Fibroblast of villous mesenchyme (primary cell): ENCODE measurements around the gene CACNA2D4. TPM values are rescaled to one million over a fixed set of nuclear protein-coding genes. Genes with fewer than 3 reads are reported as not detected.

Source experiments
- DNase-seq: peaks from one replicate; pipeline ENCODE4 v3.0.0-alpha.2; 2010; ENCODE audit warnings: low read depth
- H3K4me3 ChIP-seq: 2 replicates; pipeline ENCODE4 v1.5.1; 2011; ENCODE audit warnings: low read depth, mild to moderate bottlenecking, low read length
- total RNA-seq: library from RNA; depleted of rRNA; stranded (reverse); fragments of >200 nt; gene quantifications from 2 replicates; pipeline ENCODE4 v1.2.3, GENCODE V29; 2012
- TF ChIP-seq, protein P1 (sequence below): IDR thresholded peaks from 2 replicates; pipeline ENCODE4 v1.5.1; 2012; ENCODE audit warnings: low read depth, mild to moderate bottlenecking, low read length; ENCODE audit not compliant: insufficient read depth

Gene CACNA2D4
- total RNA-seq, 1 donor = 1.7 TPM

DNA sequence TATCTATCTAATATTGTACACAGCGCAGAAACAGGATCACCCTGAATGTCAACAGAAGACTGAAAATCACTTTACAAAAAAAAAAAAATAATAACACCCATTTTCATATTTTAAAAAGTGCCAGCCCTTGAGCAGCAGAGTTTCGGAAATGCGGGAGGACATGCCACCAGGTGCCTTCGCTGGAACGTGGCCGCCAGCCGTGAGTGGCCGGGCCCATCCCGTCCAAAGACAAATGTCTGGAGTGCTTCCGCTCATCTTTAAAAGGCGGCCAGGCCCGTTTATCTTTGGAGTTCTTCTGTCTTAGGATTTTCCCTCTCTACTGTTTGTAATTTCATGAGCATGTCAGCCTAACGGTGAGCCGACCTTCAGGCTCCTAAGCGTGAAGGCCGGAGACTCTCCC lies 54.6 kb downstream of the CACNA2D4 start:
- TF ChIP-seq, protein P1, sequence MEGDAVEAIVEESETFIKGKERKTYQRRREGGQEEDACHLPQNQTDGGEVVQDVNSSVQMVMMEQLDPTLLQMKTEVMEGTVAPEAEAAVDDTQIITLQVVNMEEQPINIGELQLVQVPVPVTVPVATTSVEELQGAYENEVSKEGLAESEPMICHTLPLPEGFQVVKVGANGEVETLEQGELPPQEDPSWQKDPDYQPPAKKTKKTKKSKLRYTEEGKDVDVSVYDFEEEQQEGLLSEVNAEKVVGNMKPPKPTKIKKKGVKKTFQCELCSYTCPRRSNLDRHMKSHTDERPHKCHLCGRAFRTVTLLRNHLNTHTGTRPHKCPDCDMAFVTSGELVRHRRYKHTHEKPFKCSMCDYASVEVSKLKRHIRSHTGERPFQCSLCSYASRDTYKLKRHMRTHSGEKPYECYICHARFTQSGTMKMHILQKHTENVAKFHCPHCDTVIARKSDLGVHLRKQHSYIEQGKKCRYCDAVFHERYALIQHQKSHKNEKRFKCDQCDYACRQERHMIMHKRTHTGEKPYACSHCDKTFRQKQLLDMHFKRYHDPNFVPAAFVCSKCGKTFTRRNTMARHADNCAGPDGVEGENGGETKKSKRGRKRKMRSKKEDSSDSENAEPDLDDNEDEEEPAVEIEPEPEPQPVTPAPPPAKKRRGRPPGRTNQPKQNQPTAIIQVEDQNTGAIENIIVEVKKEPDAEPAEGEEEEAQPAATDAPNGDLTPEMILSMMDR = no peak

DNA sequence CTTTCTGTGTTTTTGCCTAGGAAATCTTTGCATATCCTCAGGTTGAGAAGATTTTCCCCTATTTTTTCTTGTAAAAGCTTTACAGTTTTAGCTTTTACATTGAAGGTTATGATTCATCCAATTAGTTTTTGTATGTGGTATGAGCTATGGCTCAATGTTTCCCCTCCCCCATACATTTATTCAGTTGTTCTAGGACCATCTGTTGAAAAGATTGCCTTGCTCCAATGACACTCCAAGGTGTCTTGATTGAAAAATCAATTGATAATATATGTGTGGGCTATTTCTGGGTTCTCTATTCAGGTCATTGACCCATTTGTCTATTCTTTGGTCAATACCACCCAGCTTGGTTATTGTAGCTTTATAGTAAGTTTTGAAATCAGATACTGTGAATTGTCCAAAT lies 55.5 kb downstream of the CACNA2D4 start:
- TF ChIP-seq, protein P1 = no peak
- H3K4me3 ChIP-seq = no peak overlapping the region
- DNase-seq = no peak

More for the DNA sequence above, 54.6 kb downstream of the CACNA2D4 start:
- no peak overlapping the region for H3K4me3 ChIP-seq
- DNase-seq = no peak

DNA sequence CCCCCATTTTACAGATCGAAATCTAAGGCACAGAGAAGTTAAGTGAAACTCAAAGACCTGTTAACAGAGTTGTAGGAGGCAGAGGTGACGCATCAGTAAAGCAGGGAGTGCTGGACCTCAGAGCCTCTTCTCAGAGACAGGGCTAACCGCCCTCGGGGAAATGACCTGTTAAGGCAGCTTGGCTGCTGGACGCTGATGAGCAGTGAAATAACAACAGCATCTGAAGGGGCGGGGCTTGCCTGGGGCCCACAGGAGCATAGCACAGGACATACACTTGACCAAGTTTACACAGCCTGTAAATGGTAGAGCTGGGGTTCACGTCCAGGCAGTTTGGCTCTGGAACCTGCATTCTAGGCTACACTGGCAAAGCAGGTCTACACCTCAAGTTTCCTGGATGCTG lies 58.8 kb downstream of the CACNA2D4 start:
- peak; percentile 12 for DNase-seq
- no peak overlapping the region for H3K4me3 ChIP-seq
- TF ChIP-seq, protein P1 = no peak

DNA sequence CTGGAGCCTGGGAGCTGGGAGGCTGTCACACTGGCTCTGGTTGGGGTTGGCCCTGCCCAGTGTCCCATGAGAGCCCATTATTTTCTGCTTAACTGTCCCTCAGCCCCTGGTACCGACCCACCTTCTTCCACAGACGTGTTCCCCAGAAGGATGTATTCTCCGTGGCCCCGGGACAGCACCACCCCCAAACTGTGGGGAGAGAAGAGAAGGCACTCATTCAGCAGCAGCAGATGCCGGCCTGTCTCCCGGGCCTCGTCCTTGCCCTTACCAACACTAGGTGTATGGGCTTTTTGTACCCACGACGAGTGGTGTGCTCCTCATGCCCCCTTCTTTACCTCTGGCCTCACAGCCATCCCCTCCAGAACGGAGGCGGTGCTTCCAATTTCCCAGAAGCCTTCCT lies 60.0 kb downstream of the CACNA2D4 start:
- H3K4me3 ChIP-seq = no peak overlapping the region
- TF ChIP-seq, protein P1 = no peak
- no peak for DNase-seq

DNA sequence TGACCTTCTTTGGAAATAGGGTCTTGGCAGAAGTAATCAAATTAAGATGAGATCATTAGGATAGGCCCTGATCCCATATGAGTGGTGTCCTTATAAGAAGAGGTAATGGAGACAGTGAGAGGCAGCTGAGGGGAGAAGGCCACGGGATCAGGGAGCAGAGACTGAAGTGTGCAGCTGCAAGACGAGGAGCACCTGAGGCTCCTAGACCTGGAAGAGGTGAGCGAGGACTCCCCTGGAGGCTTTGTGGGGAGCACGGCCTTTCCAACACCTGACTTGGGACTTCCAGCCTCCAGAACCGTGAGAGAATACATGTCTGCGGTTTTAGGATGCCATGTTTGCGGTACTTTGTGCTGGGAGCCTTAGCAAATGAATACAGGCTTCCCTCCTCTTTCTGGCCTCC lies 60.6 kb downstream of the CACNA2D4 start:
- no peak overlapping the region for H3K4me3 ChIP-seq
- TF ChIP-seq, protein P1 = no peak
- DNase-seq = no peak

DNA sequence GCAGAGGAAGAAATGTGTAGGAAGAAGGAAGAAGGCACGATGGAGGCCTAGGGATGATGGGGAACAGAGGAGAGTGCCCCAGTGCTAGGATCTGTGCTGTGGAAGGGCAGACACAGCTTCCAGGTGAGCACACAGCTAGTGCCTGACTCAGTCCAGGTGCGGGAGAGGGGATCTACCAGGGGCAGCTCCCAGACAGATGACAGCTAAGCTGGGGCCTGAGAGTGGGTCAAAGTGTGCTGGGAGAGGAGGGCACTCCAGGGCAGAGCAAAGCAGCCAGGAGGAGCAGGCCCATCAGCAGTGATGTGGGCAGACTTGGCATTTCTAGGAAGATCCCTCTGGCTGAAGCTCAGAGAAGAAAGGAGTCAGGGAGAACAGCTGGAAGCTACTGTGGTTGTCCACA lies 61.4 kb downstream of the CACNA2D4 start:
- H3K4me3 ChIP-seq = no peak overlapping the region
- TF ChIP-seq, protein P1 = no peak
- DNase-seq = no peak

DNA sequence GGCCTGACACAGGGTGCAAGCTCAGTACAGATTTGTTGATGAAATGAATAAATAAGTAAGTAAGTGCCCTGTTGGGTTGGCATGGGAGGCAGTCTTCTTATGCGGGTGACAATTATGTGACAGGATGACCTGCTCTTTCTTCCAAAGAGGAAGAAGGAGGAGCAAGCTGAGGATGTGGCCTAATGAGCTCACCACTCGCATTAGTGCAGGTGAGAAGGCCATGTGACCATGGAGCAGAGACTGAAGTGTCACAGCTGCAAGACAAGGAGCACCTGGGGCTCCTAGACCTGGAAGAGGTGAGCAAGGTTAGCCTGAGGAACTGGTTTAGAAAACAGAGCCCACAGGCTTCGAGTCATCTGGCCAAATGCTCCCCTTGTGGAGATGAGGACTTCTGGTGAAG lies 63.2 kb downstream of the CACNA2D4 start:
- TF ChIP-seq, protein P1 = no peak
- H3K4me3 ChIP-seq = no peak overlapping the region
- no peak for DNase-seq
